ENCODE measurements around the gene B3GALT4.
A peak's percentile ranks its signal among the peaks of the same experiment; 100 is the strongest.

DNA sequence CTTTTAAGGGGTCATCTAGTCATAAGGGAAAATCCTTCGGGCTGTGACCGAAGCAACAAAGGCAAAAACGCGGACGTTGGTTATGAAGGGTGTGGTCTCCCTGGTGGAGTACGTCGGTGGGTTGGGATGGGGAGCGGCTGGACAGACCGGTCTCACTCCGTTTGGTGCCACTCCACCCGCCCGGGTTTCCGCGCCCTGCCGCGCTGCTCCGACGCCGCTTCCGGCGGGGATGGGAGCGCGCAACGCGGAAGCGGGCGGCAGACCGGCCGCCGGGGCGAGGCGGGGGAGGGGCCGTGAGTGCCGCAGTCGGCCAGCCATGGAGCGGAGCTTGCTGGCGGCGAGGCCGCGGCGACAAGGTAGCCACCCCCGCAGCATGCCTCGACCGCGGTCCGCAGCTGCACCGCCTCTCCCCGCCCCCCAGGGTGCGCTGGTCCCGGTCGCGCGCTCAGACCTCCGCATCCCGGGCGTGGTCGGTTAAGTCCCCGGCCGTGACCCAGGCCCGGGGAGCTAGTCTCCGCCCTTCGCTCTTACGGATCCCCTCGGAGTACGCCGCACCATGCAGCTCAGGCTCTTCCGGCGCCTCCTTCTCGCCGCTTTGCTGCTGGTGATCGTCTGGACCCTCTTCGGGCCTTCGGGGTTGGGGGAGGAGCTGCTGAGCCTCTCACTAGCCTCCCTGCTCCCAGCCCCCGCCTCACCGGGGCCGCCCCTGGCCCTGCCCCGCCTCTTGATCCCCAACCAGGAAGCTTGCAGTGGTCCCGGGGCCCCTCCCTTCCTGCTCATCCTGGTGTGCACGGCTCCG is at the start of gene B3GALT4:
- TF ChIP-seq, protein P1, sequence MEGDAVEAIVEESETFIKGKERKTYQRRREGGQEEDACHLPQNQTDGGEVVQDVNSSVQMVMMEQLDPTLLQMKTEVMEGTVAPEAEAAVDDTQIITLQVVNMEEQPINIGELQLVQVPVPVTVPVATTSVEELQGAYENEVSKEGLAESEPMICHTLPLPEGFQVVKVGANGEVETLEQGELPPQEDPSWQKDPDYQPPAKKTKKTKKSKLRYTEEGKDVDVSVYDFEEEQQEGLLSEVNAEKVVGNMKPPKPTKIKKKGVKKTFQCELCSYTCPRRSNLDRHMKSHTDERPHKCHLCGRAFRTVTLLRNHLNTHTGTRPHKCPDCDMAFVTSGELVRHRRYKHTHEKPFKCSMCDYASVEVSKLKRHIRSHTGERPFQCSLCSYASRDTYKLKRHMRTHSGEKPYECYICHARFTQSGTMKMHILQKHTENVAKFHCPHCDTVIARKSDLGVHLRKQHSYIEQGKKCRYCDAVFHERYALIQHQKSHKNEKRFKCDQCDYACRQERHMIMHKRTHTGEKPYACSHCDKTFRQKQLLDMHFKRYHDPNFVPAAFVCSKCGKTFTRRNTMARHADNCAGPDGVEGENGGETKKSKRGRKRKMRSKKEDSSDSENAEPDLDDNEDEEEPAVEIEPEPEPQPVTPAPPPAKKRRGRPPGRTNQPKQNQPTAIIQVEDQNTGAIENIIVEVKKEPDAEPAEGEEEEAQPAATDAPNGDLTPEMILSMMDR (IDR thresholded peaks at IDR 0.05) = peak; percentile 52
- TF ChIP-seq ZFX (IDR thresholded peaks at IDR 0.05; ENCODE audit: borderline replicate concordance) = no peak
